Measurements from ENCODE around the gene HIBCH. TPM values are rescaled to one million over a fixed set of nuclear protein-coding genes. Genes with fewer than 3 reads are reported as not detected.

Gene HIBCH
- polyA plus RNA-seq, 1 of the 3 experiments (the other 2 are of a cell fraction): 8.4 TPM

DNA sequence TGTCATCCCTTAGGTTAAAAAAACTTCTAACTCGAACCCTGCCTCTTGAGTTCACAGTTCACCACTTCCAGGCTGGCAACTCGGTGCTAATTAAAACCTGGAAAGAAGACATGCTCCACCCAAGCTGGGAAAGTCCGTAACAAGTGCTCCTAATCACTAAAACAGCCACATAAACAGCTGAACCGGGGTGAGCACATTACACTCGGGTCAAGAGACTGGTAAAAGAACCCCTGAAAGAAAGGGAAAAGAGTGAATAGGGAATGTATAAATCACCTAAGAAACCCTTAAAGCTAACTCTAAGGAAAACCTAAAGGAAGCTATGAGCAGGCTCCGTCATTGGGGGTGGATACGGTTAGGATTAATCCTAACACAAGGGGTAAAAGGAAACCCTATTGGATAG lies 102.0 kb downstream of the HIBCH start:
- no peak for DNase-seq
- ChIA-PET POLR2A (no interaction called here), CTCF (interaction anchor here (1.0 kb wide), 1 partner anchor 59 kb away, joined by 3 read pairs; no protein-coding TSS in a partner anchor)
- Histone ChIP-seq H2AFZ (ENCODE audit: low read depth) (no peak overlapping the region), H3K4me2 (no peak overlapping the region), H4K20me1 (ENCODE audit: insufficient read depth) (no peaks in the 10 kb centered on the region), H3K9ac (no peak overlapping the region), H3K4me1 (ENCODE audit: control insufficient read depth in 1 of 2, insufficient read depth in 2 of 2, low read depth in 1 of 2, low read length in 1 of 2) (peaks cover 0 to 15% of the 10 kb centered on the region in 2 experiments; a peak in 1 of 4 replicates), H3F3A (replicated peaks; ENCODE audit: insufficient read depth) (no peaks in the 10 kb centered on the region), H3K27me3 (ENCODE audit: insufficient read depth) (no peaks in the 10 kb centered on the region), H3K4me3 (ENCODE audit: low read depth in 2 of 2, low read length in 1 of 2) (no peak overlapping the region), H3K27ac (ENCODE audit: low read depth in 2 of 2, low read length in 1 of 2) (no peak overlapping the region), H3K79me2 (ENCODE audit: insufficient read depth) (no peaks in the 10 kb centered on the region), H3K9me3 (no peaks in the 10 kb centered on the region), H3K9me2 (no peaks in the 10 kb centered on the region), H3K36me3 (replicated peaks in 1 of 2; ENCODE audit: control insufficient read depth in 1 of 2, insufficient read depth in 2 of 2, low read length in 1 of 2) (peaks cover 0 to 17% of the 10 kb centered on the region in 2 experiments)
- 88% methylated on average over 7 of the region's 7 CpGs for WGBS (ENCODE audit: low lambda C conversion rate)
- TF ChIP-seq, protein P1, sequence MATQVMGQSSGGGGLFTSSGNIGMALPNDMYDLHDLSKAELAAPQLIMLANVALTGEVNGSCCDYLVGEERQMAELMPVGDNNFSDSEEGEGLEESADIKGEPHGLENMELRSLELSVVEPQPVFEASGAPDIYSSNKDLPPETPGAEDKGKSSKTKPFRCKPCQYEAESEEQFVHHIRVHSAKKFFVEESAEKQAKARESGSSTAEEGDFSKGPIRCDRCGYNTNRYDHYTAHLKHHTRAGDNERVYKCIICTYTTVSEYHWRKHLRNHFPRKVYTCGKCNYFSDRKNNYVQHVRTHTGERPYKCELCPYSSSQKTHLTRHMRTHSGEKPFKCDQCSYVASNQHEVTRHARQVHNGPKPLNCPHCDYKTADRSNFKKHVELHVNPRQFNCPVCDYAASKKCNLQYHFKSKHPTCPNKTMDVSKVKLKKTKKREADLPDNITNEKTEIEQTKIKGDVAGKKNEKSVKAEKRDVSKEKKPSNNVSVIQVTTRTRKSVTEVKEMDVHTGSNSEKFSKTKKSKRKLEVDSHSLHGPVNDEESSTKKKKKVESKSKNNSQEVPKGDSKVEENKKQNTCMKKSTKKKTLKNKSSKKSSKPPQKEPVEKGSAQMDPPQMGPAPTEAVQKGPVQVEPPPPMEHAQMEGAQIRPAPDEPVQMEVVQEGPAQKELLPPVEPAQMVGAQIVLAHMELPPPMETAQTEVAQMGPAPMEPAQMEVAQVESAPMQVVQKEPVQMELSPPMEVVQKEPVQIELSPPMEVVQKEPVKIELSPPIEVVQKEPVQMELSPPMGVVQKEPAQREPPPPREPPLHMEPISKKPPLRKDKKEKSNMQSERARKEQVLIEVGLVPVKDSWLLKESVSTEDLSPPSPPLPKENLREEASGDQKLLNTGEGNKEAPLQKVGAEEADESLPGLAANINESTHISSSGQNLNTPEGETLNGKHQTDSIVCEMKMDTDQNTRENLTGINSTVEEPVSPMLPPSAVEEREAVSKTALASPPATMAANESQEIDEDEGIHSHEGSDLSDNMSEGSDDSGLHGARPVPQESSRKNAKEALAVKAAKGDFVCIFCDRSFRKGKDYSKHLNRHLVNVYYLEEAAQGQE (IDR thresholded peaks at IDR 0.05; ENCODE audit: low read depth, low read length): no peak
- TF ChIP-seq NFIC (IDR thresholded peaks at IDR 0.05; ENCODE audit: borderline replicate concordance): no peak
- TF ChIP-seq JUND (IDR thresholded peaks at IDR 0.05): no peak
- no peak for TF ChIP-seq RFX5 (IDR thresholded peaks at IDR 0.05; ENCODE audit: low read length)
- no peak for TF ChIP-seq TCF12 (IDR thresholded peaks at IDR 0.05)
- no peak for TF ChIP-seq SIN3A (IDR thresholded peaks at IDR 0.05; ENCODE audit: borderline replicate concordance, low read depth, low read length)
- TF ChIP-seq NRF1 (IDR thresholded peaks at IDR 0.05; ENCODE audit: low read depth, low read length): no peak
- TF ChIP-seq, protein P2, sequence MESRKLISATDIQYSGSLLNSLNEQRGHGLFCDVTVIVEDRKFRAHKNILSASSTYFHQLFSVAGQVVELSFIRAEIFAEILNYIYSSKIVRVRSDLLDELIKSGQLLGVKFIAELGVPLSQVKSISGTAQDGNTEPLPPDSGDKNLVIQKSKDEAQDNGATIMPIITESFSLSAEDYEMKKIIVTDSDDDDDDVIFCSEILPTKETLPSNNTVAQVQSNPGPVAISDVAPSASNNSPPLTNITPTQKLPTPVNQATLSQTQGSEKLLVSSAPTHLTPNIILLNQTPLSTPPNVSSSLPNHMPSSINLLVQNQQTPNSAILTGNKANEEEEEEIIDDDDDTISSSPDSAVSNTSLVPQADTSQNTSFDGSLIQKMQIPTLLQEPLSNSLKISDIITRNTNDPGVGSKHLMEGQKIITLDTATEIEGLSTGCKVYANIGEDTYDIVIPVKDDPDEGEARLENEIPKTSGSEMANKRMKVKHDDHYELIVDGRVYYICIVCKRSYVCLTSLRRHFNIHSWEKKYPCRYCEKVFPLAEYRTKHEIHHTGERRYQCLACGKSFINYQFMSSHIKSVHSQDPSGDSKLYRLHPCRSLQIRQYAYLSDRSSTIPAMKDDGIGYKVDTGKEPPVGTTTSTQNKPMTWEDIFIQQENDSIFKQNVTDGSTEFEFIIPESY (IDR thresholded peaks at IDR 0.05; ENCODE audit: borderline replicate concordance, low read depth): no peak
- no peak for TF ChIP-seq MXI1 (IDR thresholded peaks at IDR 0.05; ENCODE audit: low read depth, low read length)
- no peak for TF ChIP-seq FOXM1 (IDR thresholded peaks at IDR 0.05; ENCODE audit: low read depth)
- TF ChIP-seq, protein P3, sequence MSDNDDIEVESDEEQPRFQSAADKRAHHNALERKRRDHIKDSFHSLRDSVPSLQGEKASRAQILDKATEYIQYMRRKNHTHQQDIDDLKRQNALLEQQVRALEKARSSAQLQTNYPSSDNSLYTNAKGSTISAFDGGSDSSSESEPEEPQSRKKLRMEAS (IDR thresholded peaks at IDR 0.05; ENCODE audit: low read depth): no peak
- no peak for TF ChIP-seq CHD2 (IDR thresholded peaks at IDR 0.05; ENCODE audit: low read length, partially characterized antibody)
- TF ChIP-seq FOXJ3 (CRISPR knock-in tag; IDR thresholded peaks at IDR 0.05): no peak
- no peak for TF ChIP-seq FOSL2 (IDR thresholded peaks at IDR 0.05; ENCODE audit: borderline replicate concordance, low read depth)
- no peak for TF ChIP-seq GABPA (IDR thresholded peaks at IDR 0.05; ENCODE audit: low read depth)
- TF ChIP-seq, protein P4, sequence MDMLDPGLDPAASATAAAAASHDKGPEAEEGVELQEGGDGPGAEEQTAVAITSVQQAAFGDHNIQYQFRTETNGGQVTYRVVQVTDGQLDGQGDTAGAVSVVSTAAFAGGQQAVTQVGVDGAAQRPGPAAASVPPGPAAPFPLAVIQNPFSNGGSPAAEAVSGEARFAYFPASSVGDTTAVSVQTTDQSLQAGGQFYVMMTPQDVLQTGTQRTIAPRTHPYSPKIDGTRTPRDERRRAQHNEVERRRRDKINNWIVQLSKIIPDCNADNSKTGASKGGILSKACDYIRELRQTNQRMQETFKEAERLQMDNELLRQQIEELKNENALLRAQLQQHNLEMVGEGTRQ (IDR thresholded peaks at IDR 0.05; ENCODE audit: borderline replicate concordance, low read depth, low read length): no peak
- TF ChIP-seq, protein P5, sequence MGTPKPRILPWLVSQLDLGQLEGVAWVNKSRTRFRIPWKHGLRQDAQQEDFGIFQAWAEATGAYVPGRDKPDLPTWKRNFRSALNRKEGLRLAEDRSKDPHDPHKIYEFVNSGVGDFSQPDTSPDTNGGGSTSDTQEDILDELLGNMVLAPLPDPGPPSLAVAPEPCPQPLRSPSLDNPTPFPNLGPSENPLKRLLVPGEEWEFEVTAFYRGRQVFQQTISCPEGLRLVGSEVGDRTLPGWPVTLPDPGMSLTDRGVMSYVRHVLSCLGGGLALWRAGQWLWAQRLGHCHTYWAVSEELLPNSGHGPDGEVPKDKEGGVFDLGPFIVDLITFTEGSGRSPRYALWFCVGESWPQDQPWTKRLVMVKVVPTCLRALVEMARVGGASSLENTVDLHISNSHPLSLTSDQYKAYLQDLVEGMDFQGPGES (IDR thresholded peaks at IDR 0.05; ENCODE audit: low read depth, low read length): no peak
- TF ChIP-seq, protein P6, sequence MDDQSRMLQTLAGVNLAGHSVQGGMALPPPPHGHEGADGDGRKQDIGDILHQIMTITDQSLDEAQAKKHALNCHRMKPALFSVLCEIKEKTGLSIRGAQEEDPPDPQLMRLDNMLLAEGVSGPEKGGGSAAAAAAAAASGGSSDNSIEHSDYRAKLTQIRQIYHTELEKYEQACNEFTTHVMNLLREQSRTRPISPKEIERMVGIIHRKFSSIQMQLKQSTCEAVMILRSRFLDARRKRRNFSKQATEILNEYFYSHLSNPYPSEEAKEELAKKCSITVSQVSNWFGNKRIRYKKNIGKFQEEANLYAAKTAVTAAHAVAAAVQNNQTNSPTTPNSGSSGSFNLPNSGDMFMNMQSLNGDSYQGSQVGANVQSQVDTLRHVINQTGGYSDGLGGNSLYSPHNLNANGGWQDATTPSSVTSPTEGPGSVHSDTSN (IDR thresholded peaks at IDR 0.05): no peak
- TF ChIP-seq, protein P7, sequence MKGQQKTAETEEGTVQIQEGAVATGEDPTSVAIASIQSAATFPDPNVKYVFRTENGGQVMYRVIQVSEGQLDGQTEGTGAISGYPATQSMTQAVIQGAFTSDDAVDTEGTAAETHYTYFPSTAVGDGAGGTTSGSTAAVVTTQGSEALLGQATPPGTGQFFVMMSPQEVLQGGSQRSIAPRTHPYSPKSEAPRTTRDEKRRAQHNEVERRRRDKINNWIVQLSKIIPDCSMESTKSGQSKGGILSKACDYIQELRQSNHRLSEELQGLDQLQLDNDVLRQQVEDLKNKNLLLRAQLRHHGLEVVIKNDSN (IDR thresholded peaks at IDR 0.05; ENCODE audit: borderline replicate concordance, low read depth): no peak

All from SK-N-SH (cell line).